Lung (tissue), 12 donors: ENCODE data around the gene CHRNG. TPM values are rescaled to one million over a fixed set of nuclear protein-coding genes. Genes with fewer than 3 reads are reported as not detected.

Source experiments
- ATAC-seq: fragments of 200-7000 bp; cut with Tn5 transposase; one replicate; pipeline ENCODE4 v1.9.1; 2020; ENCODE audit warnings: moderate number of reproducible peaks; ENCODE audit not compliant: insufficient read depth, low FRiP score
- DNase-seq, 3 donors: peaks; one replicate each; pipeline ENCODE4 v3.0.0-alpha.2; 2013 to 2017
- H3K27ac ChIP-seq, 2 donors: one replicate each; pipeline ENCODE4 v1.5.1; 2013; ENCODE audit warnings: mild to moderate bottlenecking in 2 of 2, moderate library complexity in 2 of 2, control low read depth in 1 of 2, inconsistent platforms in 1 of 2, low read depth in 1 of 2, low read length in 1 of 2
- H3K27me3 ChIP-seq, 3 donors: one replicate each; pipeline ENCODE4 v1.5.1; 2013; ENCODE audit warnings: low read length in 2 of 3; ENCODE audit not compliant: control insufficient read depth in 3 of 3, insufficient read depth in 3 of 3
- H3K36me3 ChIP-seq, 4 donors: one replicate each; pipeline ENCODE4 v1.5.1; 2013; ENCODE audit warnings: low read length in 4 of 4, mild to moderate bottlenecking in 1 of 4, moderate library complexity in 1 of 4; ENCODE audit not compliant: control insufficient read depth in 4 of 4, insufficient read depth in 4 of 4
- H3K4me1 ChIP-seq, 5 donors: one replicate each; pipeline ENCODE4 v1.5.1; 2013; ENCODE audit warnings: low read length in 5 of 5, mild to moderate bottlenecking in 2 of 5, moderate library complexity in 1 of 5; ENCODE audit not compliant: control insufficient read depth in 5 of 5, insufficient read depth in 5 of 5
- H3K4me3 ChIP-seq: one replicate; pipeline ENCODE4 v1.5.1; 2013; ENCODE audit warnings: mild to moderate bottlenecking, control low read depth, moderate library complexity
- H3K9ac ChIP-seq, 2 donors: one replicate each; pipeline ENCODE4 v1.5.1; 2013; ENCODE audit warnings: low read length in 2 of 2, control low read depth in 1 of 2; ENCODE audit not compliant: insufficient read depth in 1 of 2
- H3K9me3 ChIP-seq, 4 donors: one replicate each; pipeline ENCODE4 v1.5.1; 2013; ENCODE audit warnings: low read length in 3 of 4, mild to moderate bottlenecking in 1 of 4, moderate library complexity in 1 of 4; ENCODE audit not compliant: control insufficient read depth in 4 of 4, insufficient read depth in 3 of 4
- CTCF ChIP-seq: IDR thresholded peaks from 2 replicates; pipeline ENCODE4 v1.5.1; 2012; ENCODE audit warnings: mild to moderate bottlenecking; ENCODE audit errors: control extremely low read depth, extremely low read depth
- WGBS, 2 donors: extraction: QIAGEN DNeasy Blood & Tissue Kit; methylation state at CpG; one replicate each; pipeline ENCODE4 v1.1.7; 2013; 5-methylcytosine and 5-hydroxymethylcytosine counted together
- polyA plus RNA-seq, 2 donors: library from polyadenylated mRNA; stranded (reverse); fragments of 200-250 nt; gene quantifications; one replicate each; pipeline ENCODE4 v1.2.1, GENCODE V29; 2013
- total RNA-seq, 2 donors: library from RNA; depleted of rRNA in 1 of 2; stranded (reverse); fragments of >200 nt in 1 of 2; gene quantifications; one replicate each; pipeline ENCODE4 v1.2.1, GENCODE V29; 2014 to 2021
- donor health status: control.
- donor health status: control.
- donor health status: Bipolar disorder and iron deficiency.
- donor health status: healthy.
- donor health status: DM: yes; HTN: yes; CAD: no.

Gene CHRNG
- total and polyA plus RNA-seq, 4 donors, result not detected

DNA sequence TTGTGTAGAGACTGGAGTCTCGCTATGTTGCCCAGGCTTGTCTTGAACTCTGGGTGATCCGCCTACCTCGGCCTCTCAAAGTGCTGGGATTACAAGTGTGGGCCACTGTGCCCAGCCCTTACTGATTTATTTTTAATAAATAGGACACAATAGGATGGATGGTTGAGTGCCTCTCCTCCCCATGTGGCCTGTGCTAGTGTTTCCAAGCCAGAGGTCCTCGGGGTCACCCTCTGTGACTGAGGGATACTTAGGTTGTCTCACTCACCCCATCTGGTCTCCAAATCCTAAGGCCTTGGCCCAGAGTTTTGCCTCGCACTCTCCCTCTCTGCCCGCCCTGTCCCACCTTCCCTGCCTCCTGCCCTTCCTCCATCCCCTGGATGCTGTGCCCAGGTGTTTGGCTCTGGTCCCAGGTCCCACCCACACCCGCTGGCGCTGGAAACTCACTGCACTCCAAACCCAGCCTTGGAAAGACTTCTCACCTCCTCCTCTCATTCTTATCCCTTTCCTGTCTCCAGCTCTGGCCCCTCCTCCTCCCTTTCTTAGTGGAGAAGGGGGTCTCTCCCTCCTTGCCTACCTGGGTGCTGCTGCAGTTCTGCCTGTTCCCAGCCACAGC is 47.1 kb upstream of the CHRNG start:
- Histone ChIP-seq H3K9me3 (peaks cover 0 to 3% (median 0%) of the 10 kb centered on the region in 4 donors), H3K27me3 (peaks cover 0 to 24% (median 3%) of the 10 kb centered on the region in 3 donors), H3K4me1 (peaks cover 0 to 2% (median 0%) of the 10 kb centered on the region in 5 donors), H3K9ac (no peak overlapping the region), H3K36me3 (no peaks in the 10 kb centered on the region), H3K4me3 (no peak overlapping the region), H3K27ac (no peak overlapping the region)
- 74 to 76% methylated on average over 8 of the region's 8 CpGs for WGBS, 2 donors
- DNase-seq (no peak), ATAC-seq (no peak)
- no peak for TF ChIP-seq CTCF

GRCh38 chr2:232492963-232493700 is 46.4 kb upstream of the CHRNG start:
- H3K27me3 ChIP-seq, result peaks cover 0 to 22% (median under 1%) of the 10 kb centered on the region in 3 donors
- H3K27ac ChIP-seq, result no peak overlapping the region
- H3K4me1 ChIP-seq, result no peaks in the 10 kb centered on the region
- no peak for DNase-seq
- peaks cover 0 to 3% (median 0%) of the 10 kb centered on the region in 4 donors for H3K9me3 ChIP-seq
- WGBS, 2 donors, result 85 to 92% methylated on average over 24 of the region's 24 CpGs
- no peak for TF ChIP-seq CTCF
- ATAC-seq, result no peak
- H3K36me3 ChIP-seq, result no peaks in the 10 kb centered on the region
- no peak overlapping the region for H3K9ac ChIP-seq
- no peak overlapping the region for H3K4me3 ChIP-seq

- H3K9ac ChIP-seq, result no peak overlapping the region
- TF ChIP-seq CTCF, result no peak
- H3K36me3 ChIP-seq, result no peaks in the 10 kb centered on the region
- WGBS, 2 donors, result 79 to 86% methylated on average over 10 of the region's 10 CpGs
- no peak for ATAC-seq
- H3K4me1 ChIP-seq, result no peaks in the 10 kb centered on the region
- H3K9me3 ChIP-seq, result peaks cover 0 to 3% (median 0%) of the 10 kb centered on the region in 4 donors
- no peak overlapping the region for H3K4me3 ChIP-seq
- DNase-seq, result no peak
- H3K27ac ChIP-seq, result no peak overlapping the region
- H3K27me3 ChIP-seq, result peaks cover 0 to 17% (median 2%) of the 10 kb centered on the region in 3 donors
These were observed 45.6 kb upstream of the CHRNG start for GRCh38 chr2:232493701-232494474.
